Measurements from ENCODE around the gene DSCAM.

- TF ChIP-seq REST (IDR thresholded peaks at IDR 0.05; ENCODE audit: insufficient replicate concordance, low read depth) (no peak), POLR2AphosphoS5 (IDR thresholded peaks at IDR 0.05; ENCODE audit: low read depth) (no peak), SPI1 (IDR thresholded peaks at IDR 0.05; ENCODE audit: borderline replicate concordance, low read depth) (no peak)
These were observed 513.2 kb downstream of the DSCAM start for GRCh38 chr21:40333731-40334130.
